ENCODE results near the gene KDM8. TPM values are rescaled to one million over a fixed set of nuclear protein-coding genes. Genes with fewer than 3 reads are reported as not detected.

The KDM8 gene
- total RNA-seq, 4 donors from 2014 or later = 4.4 to 14.2 (median 9.2) TPM

DNA sequence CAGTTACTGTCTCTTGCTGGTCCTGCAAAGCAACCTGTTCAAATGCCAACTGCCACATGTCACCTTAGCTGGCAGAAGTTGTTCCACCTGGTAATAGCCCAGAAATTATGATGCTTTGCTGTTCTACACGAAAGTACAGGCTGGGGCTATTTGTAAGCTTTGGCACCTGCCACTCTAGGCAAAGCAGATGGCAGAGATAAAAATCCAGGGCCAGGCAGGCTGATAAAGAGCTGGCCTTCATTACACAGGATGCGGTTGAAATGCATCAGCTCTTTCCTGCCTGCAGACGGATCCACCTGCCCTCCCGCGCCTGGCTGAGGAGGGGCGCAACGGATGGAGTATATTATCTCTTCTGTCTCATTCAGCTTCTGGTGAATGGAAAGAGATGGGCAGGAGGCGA is 29.3 kb upstream of the KDM8 start:
- TF ChIP-seq EP300 (IDR thresholded peaks at IDR 0.05; ENCODE audit: low read depth) (no peak), POLR2A (IDR thresholded peaks at IDR 0.05) (no peak), POLR2AphosphoS5 (IDR thresholded peaks at IDR 0.05) (peak in 1 of 3 donors; percentile 11)
- TF ChIP-seq, protein P1, sequence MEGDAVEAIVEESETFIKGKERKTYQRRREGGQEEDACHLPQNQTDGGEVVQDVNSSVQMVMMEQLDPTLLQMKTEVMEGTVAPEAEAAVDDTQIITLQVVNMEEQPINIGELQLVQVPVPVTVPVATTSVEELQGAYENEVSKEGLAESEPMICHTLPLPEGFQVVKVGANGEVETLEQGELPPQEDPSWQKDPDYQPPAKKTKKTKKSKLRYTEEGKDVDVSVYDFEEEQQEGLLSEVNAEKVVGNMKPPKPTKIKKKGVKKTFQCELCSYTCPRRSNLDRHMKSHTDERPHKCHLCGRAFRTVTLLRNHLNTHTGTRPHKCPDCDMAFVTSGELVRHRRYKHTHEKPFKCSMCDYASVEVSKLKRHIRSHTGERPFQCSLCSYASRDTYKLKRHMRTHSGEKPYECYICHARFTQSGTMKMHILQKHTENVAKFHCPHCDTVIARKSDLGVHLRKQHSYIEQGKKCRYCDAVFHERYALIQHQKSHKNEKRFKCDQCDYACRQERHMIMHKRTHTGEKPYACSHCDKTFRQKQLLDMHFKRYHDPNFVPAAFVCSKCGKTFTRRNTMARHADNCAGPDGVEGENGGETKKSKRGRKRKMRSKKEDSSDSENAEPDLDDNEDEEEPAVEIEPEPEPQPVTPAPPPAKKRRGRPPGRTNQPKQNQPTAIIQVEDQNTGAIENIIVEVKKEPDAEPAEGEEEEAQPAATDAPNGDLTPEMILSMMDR (IDR thresholded peaks at IDR 0.05) = no peak

DNA sequence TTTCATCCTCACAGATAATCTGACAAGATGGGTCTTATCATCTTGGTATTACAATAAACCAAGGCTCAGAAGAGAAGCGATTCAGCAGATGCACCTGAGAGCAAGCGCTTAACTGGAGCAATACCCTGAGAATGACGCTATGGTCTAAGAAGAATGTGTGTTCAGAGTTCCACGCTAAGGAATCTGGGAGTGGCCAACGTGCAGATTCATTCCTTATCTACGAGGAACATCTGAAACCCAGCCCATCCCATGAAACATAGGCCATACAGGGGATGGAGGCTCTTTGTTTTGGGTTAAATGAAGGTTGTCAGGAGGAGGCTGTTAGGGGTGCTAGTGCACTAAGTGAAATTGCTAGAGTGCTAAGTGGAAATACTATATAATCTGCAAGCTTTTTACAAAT is 28.5 kb upstream of the KDM8 start:
- H3K36me3 ChIP-seq = no peaks in the 10 kb centered on the region
- WGBS, 2 donors (ENCODE audit: low coverage in 1 of 2) = 34% methylated on average over 6 of the region's 6 CpGs; no CpG with 5 or more reads in 1 of the 2 donors
- H3K9me3 ChIP-seq = no peaks in the 10 kb centered on the region
- peak overlapping the region in 1 of 4 donors; percentile 21 for H3K27ac ChIP-seq
- H3K27me3 ChIP-seq = no peaks in the 10 kb centered on the region
- intact Hi-C loops (cut with DNase I; ENCODE audit: low total_unique reads) (loop anchor here (5.0 kb wide), 1 partner anchor 283 kb away; no protein-coding TSS in a partner anchor), in situ Hi-C loops (cut with MboI; ENCODE audit: low pct_ligation_motif_present in 1 of 4, low pct_unique_long_range_greater_than_20kb in 1 of 4, low sequenced_read_pairs in 3 of 4) (loop anchor here (5.0 to 10.0 kb wide), 3 partner anchors 198 to 280 kb away; no protein-coding TSS in a partner anchor)
- peaks cover 0 to 8% (median 0%) of the 10 kb centered on the region in 4 donors for H3K4me1 ChIP-seq
- no peak for DNase-seq
- TF ChIP-seq EP300 (IDR thresholded peaks at IDR 0.05; ENCODE audit: low read depth) (no peak), POLR2AphosphoS5 (IDR thresholded peaks at IDR 0.05) (no peak), POLR2A (IDR thresholded peaks at IDR 0.05) (no peak)
- TF ChIP-seq, protein P1 (IDR thresholded peaks at IDR 0.05) = no peak
- H3K4me3 ChIP-seq = no peak overlapping the region

More for the DNA sequence above, 29.3 kb upstream of the KDM8 start:
- DNase-seq = peak; percentile 27
- no peaks in the 10 kb centered on the region for H3K4me1 ChIP-seq
- no peaks in the 10 kb centered on the region for H3K36me3 ChIP-seq
- no peaks in the 10 kb centered on the region for H3K27me3 ChIP-seq
- peak overlapping the region in 1 of 4 donors; percentile 21 for H3K27ac ChIP-seq
- no peak overlapping the region for H3K4me3 ChIP-seq
- in situ Hi-C loops (cut with MboI; ENCODE audit: low pct_ligation_motif_present in 1 of 4, low pct_unique_long_range_greater_than_20kb in 1 of 4, low sequenced_read_pairs in 3 of 4) (loop anchor here in 2 of 4 donors (10.0 kb wide), 2 partner anchors 201 to 281 kb away; no protein-coding TSS in a partner anchor), intact Hi-C loops (cut with DNase I; ENCODE audit: low total_unique reads) (no loop called here)
- no peaks in the 10 kb centered on the region for H3K9me3 ChIP-seq
- whole genome bisulfite sequencing, 2 donors (ENCODE audit: low coverage in 1 of 2) = 24% methylated on average over 8 of the region's 8 CpGs; no CpG with 5 or more reads in 1 of the 2 donors

- TF ChIP-seq EP300 (IDR thresholded peaks at IDR 0.05; ENCODE audit: low read depth) (no peak), POLR2A (IDR thresholded peaks at IDR 0.05) (no peak), POLR2AphosphoS5 (IDR thresholded peaks at IDR 0.05) (no peak)
- TF ChIP-seq, protein P1 (IDR thresholded peaks at IDR 0.05) = no peak
- H3K27me3 ChIP-seq = no peaks in the 10 kb centered on the region
- no peak overlapping the region for H3K27ac ChIP-seq
- no peak for DNase-seq
- no peaks in the 10 kb centered on the region for H3K36me3 ChIP-seq
- intact Hi-C loops (cut with DNase I; ENCODE audit: low total_unique reads) (loop anchor here (5.0 kb wide), 1 partner anchor 281 kb away; no protein-coding TSS in a partner anchor), in situ Hi-C loops (cut with MboI; ENCODE audit: low pct_ligation_motif_present in 1 of 4, low pct_unique_long_range_greater_than_20kb in 1 of 4, low sequenced_read_pairs in 3 of 4) (loop anchor here (5.0 to 10.0 kb wide), 3 partner anchors 196 to 279 kb away; no protein-coding TSS in a partner anchor)
- WGBS, 2 donors (ENCODE audit: low coverage in 1 of 2) = 92% methylated on average over 8 of the region's 8 CpGs; no CpG with 5 or more reads in 1 of the 2 donors
- H3K4me1 ChIP-seq = peaks cover 0 to 8% (median 0%) of the 10 kb centered on the region in 4 donors
- no peaks in the 10 kb centered on the region for H3K9me3 ChIP-seq
- H3K4me3 ChIP-seq = no peak overlapping the region
Measured at GRCh38 chr16:27175888-27176287, 27.4 kb upstream of the KDM8 start.

DNA sequence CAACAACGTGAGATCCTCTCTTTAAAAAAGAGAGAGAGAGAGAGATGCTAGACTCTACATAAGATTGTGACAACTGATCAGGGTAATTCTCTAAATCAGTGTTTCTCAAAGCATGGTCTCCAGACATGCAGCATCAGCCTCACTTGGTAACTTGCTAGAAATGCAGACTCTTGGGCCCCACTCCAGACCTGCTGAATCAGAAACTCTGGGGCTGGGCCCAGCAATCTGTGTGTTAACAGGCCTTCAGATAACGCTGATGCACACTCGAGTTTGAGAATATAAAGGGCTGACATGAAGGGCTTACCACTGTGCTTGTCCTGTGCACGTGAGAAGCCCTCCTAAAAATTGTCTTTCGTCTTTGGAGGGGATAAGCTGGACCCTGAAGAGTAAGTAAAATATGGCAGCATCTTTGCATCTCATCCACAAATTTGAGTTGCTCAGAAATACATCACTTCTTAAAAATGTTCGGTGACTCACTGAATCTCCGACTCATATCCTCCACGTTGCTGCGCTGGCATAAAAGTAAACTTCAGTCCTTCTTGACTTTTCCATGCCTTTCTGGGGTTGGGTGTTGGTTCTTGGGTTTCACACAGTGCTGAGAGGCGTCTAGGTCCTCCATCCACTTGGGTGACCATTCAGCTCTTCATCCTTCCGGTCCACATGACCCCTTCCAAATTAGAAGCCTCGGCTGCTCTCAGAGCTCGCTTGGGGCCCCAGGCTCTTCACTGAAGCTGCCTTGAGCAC is 26.1 kb upstream of the KDM8 start:
- no peak overlapping the region for H3K4me3 ChIP-seq
- no peaks in the 10 kb centered on the region for H3K9me3 ChIP-seq
- 81 to 87% methylated on average over 7 to 13 of the region's 13 CpGs for WGBS, 2 donors (ENCODE audit: low coverage in 1 of 2)
- in situ Hi-C loops (cut with MboI; ENCODE audit: low pct_ligation_motif_present in 1 of 4, low pct_unique_long_range_greater_than_20kb in 1 of 4, low sequenced_read_pairs in 3 of 4) (loop anchor here (5.0 to 10.0 kb wide), 3 partner anchors 195 to 278 kb away; no protein-coding TSS in a partner anchor), intact Hi-C loops (cut with DNase I; ENCODE audit: low total_unique reads) (loop anchor here (1.0 to 5.0 kb wide), 2 partner anchors 191 to 280 kb away; no protein-coding TSS in a partner anchor)
- TF ChIP-seq POLR2AphosphoS5 (IDR thresholded peaks at IDR 0.05) (no peak), POLR2A (IDR thresholded peaks at IDR 0.05) (no peak), EP300 (IDR thresholded peaks at IDR 0.05; ENCODE audit: low read depth) (no peak)
- TF ChIP-seq, protein P1 (IDR thresholded peaks at IDR 0.05) = no peak
- no peak for DNase-seq
- H3K4me1 ChIP-seq = peaks cover 0 to 8% (median 0%) of the 10 kb centered on the region in 4 donors
- no peak overlapping the region for H3K27ac ChIP-seq
- H3K27me3 ChIP-seq = no peaks in the 10 kb centered on the region
- no peaks in the 10 kb centered on the region for H3K36me3 ChIP-seq

All from transverse colon (tissue), 4 donors.